Measurements from ENCODE around the gene EDEM3.
"Not testable (repeated sequence)": the region's sequence is repeated elsewhere in the genome, so short reads cannot be mapped to it uniquely, and the experiment has no call there.

Gene EDEM3

GRCh38 chr1:184734980-184735379 lies 19.7 kb downstream of the EDEM3 start:
- no peak for DNase-seq

DNA sequence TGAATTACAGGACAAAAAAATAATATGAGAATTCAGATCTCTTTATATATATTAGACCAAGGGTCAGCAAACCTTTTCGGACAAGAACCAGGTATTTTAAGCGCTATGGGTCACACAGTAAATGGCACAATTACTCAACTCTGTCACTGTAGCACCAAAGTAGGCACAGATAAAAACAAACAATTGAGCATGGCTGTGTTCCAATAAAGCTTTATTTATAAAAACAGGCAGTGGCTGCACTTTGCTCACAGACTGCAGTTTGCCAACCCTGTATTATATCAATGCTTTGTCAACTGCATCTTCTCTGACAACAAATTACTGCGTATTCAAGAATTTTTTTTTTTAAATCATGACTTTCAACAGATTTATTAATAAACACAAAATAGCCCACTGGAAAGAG lies 29.8 kb downstream of the EDEM3 start:
- DNase-seq: no peak

DNA sequence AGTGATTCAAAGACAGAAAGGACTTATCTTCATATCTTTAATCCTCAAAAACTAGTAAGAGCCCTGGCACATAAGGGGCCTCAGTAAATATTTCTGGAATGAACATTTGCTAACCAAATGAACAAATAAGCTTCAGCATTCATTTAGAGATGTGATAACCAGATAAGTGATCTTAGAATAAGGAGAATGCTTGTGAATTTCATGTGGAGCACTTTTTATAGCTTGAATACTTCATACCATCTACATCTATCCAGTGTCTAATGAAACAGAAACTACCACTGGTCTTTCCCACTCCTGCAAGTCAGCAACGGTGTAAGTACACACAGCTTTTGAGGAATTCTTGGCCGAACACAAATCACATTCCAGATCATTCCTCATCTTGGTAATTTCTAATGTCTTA lies 38.5 kb downstream of the EDEM3 start:
- no peak for DNase-seq

GRCh38 chr1:184709418-184709817 lies 45.2 kb downstream of the EDEM3 start:
- no peak for DNase-seq

DNA sequence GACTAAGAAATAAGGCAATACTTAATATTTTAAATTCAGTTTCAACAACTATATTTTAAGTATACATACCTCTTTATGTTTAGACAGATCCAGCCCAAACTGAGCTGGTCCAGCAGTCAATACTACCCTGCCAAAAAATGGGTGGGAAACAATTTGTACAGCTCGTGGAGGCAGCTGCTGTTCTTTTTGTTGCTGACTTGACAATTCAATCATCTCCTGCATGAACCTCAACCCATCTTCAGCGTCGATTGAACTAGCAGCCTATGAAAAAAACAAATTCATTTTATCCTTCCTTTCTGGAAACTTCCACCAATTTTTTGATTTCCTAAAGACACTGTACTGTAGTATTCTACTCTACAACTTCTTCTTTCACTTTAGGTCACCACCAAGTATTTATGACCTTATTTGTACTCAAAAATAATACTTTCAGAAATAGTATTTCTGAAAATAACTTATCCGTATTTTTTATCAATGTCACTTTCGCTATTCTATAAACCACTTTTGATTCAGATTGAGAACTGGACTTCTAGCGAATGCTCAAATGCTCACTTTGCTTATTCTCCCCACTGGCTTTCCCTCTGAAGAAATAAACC lies 46.5 kb downstream of the EDEM3 start:
- DNase-seq: no peak

GRCh38 chr1:184705271-184705670 lies 49.4 kb downstream of the EDEM3 start:
- DNase-seq: no peak

DNA sequence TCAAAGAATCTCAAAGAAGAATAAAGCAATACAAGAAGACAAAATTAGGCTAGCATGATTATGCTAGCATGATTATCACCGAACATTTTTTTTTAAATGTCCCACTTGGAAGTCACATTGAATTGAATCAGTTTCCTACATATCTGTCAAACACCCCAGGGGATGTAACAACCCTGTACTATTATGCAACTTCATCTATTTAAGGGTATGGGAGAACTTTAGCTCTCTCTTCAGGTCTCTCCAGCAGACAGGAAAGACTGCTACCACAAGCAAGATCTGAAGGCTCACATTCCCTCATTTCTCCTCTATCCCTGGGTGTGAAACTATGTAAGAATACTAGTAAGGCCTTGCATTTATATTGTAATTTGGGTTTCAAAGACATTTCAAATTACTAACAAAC lies 52.8 kb downstream of the EDEM3 start:
- DNase-seq: no peak

DNA sequence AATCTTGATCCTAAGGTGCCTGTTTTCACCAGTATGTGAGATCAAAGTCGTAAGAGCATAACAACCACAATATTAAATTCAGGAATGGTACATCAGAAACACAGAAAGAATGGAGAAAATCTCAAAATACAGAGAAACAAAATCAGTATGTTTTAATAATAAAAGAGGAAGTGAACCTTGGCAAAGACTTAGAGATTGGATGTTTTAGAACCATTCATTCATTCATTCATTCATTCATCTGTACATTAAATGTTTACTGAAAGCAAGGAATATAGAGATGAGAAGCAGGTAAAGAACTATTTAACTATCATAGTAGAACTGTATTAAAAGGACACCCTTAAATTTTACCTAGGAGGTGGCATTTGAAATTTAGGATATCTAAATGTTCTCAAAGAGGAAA lies 55.7 kb downstream of the EDEM3 start:
- no peak for DNase-seq

DNA sequence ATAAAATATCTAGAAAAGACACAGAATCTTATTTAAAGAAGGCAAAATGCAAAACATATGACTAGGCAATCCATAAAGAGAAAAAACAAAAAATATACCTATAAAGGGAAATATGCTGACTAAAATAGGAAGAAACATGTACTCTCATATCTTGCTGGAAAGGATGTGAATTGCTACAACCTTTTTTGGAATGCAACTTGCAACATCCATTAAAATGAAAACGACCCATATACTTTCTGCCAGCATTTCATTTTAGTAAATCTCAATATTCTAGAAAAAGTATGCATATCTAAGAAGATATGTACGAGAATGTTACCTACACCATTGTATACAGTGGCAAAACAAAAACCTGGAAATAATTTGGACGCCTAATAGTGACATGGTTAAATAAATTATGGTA lies 56.6 kb downstream of the EDEM3 start:
- DNase-seq: no peak

DNA sequence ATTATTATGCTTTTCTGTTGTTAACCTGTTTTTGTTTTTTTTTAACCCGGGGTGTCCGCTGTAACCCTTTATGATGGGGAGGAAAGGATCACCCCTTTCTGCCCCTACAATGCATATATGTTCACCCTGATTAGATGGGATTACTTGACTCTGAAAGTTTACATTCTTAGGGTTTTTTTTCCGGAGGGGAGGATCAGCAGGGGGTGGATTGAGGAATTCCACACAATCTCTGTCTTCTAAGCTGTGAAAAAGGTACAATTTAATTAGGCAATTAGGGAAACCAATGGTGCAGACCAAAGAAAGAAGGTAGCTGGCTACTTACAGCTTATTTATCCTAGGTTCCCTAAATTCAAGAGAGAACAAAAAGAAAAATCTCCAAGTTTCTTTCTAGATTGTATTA lies 58.3 kb downstream of the EDEM3 start:
- DNase-seq: no peak

DNA sequence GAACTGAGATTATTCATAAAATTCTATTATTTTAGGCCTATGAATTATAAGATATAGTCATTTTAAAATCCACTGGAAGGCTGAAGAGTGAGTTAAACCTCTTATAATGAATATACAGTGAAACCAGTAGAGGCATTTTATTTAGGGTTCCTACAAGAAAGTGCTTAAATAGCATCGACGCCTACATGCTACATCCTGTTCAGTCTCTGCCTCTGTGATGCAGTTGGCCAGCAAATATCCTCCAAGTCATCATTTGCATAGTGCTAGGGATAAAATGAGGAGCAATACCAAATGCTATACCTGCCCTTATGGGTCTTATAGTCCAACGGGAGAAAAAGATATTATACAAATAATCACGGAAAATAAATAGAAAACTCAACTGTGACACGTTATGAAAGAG lies 59.6 kb downstream of the EDEM3 start:
- no peak for DNase-seq

- no peak for DNase-seq
Measured at GRCh38 chr1:184693011-184693410, 61.6 kb downstream of the EDEM3 start.

DNA sequence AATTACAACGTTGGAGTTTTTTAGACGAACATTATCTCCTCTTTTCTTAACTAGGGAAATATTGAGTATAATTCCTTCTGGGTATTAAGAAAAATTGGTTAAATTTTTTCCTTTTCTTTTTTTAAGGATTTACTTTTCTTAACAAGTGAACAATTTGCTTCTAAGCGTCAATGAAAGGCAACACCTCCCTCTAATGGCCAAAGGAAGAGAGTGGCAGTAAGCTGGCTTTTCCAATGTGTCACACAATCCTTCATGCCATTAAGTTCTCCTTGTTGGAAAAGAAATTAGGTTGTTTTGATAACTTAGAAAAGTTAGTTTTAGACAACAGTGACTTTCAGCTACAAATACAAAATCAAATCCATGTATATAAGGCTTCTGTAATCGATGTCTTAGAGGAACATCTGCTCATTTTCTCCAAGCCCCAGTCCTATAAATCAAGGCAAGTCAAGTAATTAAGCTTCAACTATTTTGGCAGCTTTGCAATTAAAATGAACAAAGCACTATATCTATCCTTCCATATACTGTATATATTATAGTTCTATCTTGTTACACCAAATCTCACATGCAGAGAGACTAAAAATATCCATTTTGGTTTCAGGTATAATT lies 62.8 kb downstream of the EDEM3 start:
- no peak for DNase-seq

- DNase-seq: no peak
Measured at GRCh38 chr1:184686540-184686939, 68.1 kb downstream of the EDEM3 start.

- DNase-seq: no peak
Measured at GRCh38 chr1:184685116-184685515, 69.5 kb downstream of the EDEM3 start.

- no peak for DNase-seq
Measured at GRCh38 chr1:184684285-184685074, 70.2 kb downstream of the EDEM3 start.

GRCh38 chr1:184682956-184683355 lies 71.7 kb downstream of the EDEM3 start:
- DNase-seq: no peak

GRCh38 chr1:184680611-184681225 lies 73.9 kb downstream of the EDEM3 start:
- DNase-seq: not testable (repeated sequence)

- not testable (repeated sequence) for DNase-seq
Measured at GRCh38 chr1:184679472-184679871, 75.2 kb downstream of the EDEM3 start.

DNA sequence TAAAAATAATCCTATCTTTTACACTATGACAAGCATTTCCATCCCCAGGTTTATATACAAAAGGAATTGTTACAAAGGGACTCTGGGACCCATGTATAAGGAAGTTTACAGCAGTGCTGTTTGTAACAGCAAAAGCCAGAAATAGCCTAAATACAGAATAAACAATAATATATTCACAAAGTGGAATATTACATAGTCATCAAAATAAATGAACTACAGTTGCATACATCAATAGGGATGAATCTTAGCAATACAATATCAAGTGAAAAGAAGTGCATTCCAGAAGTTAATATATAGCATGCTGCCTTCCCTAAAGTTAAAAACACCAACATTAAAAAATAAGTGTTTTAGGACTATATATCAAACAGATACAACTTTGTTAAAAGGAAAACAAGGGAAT lies 77.3 kb downstream of the EDEM3 start:
- DNase-seq: no peak

GRCh38 chr1:184673305-184673704 lies 81.4 kb downstream of the EDEM3 start:
- no peak for DNase-seq

DNA sequence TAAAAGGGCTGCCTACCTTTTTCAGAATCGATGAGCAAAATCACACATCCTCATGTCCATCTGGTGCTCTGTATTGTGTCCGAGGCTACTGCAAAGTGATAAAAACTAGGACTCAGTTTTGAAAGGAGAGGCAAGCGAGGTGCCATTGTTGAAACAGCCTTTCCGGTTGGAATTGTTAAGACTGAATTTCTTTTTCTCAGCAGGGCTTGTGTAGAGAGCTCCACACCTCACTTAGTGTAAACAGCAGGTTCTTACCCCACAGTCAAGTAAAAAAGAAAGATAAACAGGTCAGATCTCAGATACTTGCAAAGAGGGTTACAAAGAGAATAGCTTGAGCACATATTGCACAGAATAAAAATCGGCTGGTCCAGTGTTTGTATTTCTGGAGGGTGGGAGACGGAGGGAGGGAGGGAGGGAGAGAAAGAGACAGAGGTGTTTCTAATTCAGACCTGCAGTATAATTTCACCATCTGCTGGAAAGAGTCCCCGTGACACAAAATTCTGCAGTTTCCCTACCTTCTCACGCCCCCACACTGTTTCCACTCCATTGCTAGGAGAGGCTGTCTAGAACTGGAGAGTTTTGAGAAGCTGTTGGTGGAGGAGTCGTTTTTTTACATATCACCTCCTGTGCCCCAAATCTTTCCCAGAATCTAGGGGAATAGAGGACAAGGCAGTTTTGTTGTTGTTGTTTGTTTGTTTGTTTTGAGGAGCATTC lies 82.5 kb downstream of the EDEM3 start:
- no peak for DNase-seq

DNA sequence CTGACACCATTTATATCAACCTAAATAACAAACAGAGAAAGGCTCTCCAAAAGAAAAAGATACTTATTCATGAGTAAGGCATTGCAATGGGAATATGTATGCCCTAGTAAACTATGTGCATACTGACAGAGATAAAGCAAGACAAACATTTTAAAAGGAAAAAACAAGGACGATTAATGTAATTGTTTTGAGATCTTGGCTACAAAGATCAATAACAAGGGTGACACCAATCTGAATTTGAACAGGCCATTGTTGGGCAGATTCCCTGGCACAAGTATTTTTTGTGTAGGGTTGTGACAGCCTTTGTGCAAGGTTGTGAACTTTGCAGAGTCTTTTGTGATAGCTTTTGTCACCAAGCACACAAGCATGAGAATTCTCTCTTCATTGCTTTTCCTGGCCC lies 85.3 kb downstream of the EDEM3 start:
- no peak for DNase-seq

Measured in activated CD4-positive, alpha-beta T cell treated with anti-CD3 and anti-CD28 coated beads for 48 hours (primary cell).